BLaER1 treated with 17β-estradiol and CSF1 and Interleukin-3, amounts not matched to agents 10 nM and 100 nM (cell line): ENCODE measurements around the gene CDH2.

ENCODE experiments used
- H3K27ac ChIP-seq, 11 experiments: shearing (Covaris generic); formaldehyde crosslinking; 2 replicates each; pipeline ENCODE4 v1.8.1; 2022
- H3K27me3 ChIP-seq, 11 experiments: shearing (Covaris generic); formaldehyde crosslinking; 2 replicates each; pipeline ENCODE4 v1.8.1; 2022
- H3K36me3 ChIP-seq, 11 experiments: shearing (Covaris generic); formaldehyde crosslinking; 2 replicates each; pipeline ENCODE4 v1.8.1; 2022
- H3K4me1 ChIP-seq, 10 experiments: shearing (Covaris generic); formaldehyde crosslinking; 2 replicates each; pipeline ENCODE4 v1.8.1; 2022
- H3K4me2 ChIP-seq, 11 experiments: shearing (Covaris generic); formaldehyde crosslinking; 2 replicates each; pipeline ENCODE4 v1.8.1; 2022
- H3K4me3 ChIP-seq, 10 experiments: shearing (Covaris generic); formaldehyde crosslinking; 2 replicates each; pipeline ENCODE4 v1.8.1; 2022
- H3K9ac ChIP-seq, 11 experiments: shearing (Covaris generic); formaldehyde crosslinking; 2 replicates each; pipeline ENCODE4 v1.8.1; 2022
- H3K9me3 ChIP-seq, 11 experiments: shearing (Covaris generic); formaldehyde crosslinking; replicated peaks in 1 of 11; 2 replicates each; pipeline ENCODE4 v1.8.1; 2022
- H4K20me1 ChIP-seq, 11 experiments: shearing (Covaris generic); formaldehyde crosslinking; 2 replicates each; pipeline ENCODE4 v1.8.1; 2022
- Cebpa-rat ChIP-seq, 11 experiments: shearing (Covaris generic); IDR thresholded peaks; 2 replicates each; pipeline ENCODE4 v1.8.1; 2022

The CDH2 gene

DNA sequence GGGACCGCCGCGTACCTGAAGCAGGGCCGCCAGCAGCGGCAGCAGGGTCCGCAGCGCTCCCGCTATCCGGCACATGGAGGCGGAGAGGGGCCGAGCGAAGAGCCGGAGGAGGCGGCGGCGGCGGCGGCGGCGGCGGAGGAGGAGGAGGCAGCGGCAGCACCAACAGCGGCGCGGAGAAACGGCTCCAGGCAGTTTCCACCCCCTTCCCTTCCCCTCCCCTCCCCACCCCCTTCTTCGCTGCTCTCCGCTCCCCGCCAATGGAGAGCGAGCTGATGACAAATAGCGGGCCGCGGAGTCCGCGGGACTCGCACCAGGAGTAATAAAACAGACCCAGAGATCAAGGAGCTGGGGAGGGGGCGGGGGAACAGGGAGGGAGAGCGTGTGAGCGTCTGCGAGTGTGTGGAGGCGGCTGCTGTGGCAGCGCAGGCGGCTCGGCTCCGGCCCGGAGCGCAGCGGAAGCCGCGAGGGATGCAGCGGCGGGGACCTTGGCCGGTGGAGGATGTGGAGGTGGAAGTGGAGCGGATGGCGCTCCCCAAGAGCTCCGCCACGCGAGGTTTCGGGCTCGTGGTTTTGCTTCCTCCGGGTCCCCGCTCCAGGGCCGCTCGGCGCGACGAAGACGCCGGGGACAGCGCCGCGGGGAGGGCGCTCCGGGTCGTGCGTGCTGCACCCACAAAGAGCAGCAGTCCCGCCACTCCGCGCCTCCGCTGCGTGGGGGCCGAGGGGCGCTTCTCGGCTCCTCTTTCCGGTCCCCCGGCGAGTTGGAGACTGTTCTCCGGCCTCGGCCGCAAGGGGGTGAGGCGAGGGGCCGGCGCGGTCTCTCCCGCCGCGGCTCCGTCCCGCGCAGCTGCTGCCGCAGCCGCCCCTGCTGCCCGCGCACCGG, at the start of gene CDH2:
CDH2 (minus strand) TSS at position 183 of the 880 bp plus-strand sequence; CDS start at position 75, 108 bp downstream.
- H4K20me1 ChIP-seq = peaks cover 0 to 31% (median 13%) of the 10 kb centered on the region in 11 experiments; a peak in 13 of 22 replicates
- peak within 1 kb of the TSS in 10 of 11 experiments; percentile 25 to 85 (median 79); a peak in 19 of 22 replicates for H3K9ac ChIP-seq
- H3K4me2 ChIP-seq = peak within 1 kb of the TSS; percentile 71 to 92 (median 89)
- H3K4me1 ChIP-seq = 0 out of 20 replicates have a peak, but pooled peaks cover 0 to 4% (median 0%) of the 10 kb centered on the region in 10 experiments
- H3K27me3 ChIP-seq = peaks cover 7 to 39% (median 21%) of the 10 kb centered on the region in 11 experiments; a peak in 20 of 22 replicates
- TF ChIP-seq Cebpa-rat (IDR thresholded peaks at IDR 0.05) = no peak
- no peaks in the 10 kb centered on the region for H3K36me3 ChIP-seq
- H3K9me3 ChIP-seq = peaks cover 14 to 27% (median 20%) of the 10 kb centered on the region in 11 experiments; a peak in 20 of 22 replicates
- H3K4me3 ChIP-seq = peak within 1 kb of the TSS; percentile 58 to 78 (median 70)
- peak within 1 kb of the TSS in 9 of 11 experiments; percentile 13 to 80 (median 75); a peak in 17 of 22 replicates for H3K27ac ChIP-seq

DNA sequence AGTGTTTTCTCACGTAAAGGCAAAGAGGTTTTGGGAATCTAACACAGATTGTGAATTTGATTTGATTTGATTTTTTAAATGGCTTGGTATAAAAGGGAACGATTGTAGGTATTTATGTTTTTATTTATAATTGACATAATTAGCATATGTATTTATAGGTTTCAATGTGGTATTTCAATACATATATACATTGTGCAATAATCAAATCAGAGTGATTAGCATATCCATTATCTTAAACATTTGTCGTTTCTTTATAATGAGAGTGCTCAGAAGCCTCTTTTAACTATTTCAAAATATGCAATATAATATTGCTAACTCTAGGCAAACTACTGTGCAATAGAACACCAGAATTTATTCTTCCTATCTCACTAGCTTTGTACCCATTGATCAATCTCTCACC, 35.1 kb upstream of the CDH2 start:
- Histone ChIP-seq H3K27ac (no peak overlapping the region), H3K27me3 (no peaks in the 10 kb centered on the region), H3K4me1 (peaks cover 0 to 27% (median 15%) of the 10 kb centered on the region in 10 experiments; a peak in 14 of 20 replicates), H3K9ac (no peak overlapping the region), H3K36me3 (no peaks in the 10 kb centered on the region), H3K9me3 (no peaks in the 10 kb centered on the region), H3K4me2 (no peak overlapping the region), H4K20me1 (no peaks in the 10 kb centered on the region), H3K4me3 (no peak overlapping the region)
- TF ChIP-seq Cebpa-rat (IDR thresholded peaks at IDR 0.05) = no peak

DNA sequence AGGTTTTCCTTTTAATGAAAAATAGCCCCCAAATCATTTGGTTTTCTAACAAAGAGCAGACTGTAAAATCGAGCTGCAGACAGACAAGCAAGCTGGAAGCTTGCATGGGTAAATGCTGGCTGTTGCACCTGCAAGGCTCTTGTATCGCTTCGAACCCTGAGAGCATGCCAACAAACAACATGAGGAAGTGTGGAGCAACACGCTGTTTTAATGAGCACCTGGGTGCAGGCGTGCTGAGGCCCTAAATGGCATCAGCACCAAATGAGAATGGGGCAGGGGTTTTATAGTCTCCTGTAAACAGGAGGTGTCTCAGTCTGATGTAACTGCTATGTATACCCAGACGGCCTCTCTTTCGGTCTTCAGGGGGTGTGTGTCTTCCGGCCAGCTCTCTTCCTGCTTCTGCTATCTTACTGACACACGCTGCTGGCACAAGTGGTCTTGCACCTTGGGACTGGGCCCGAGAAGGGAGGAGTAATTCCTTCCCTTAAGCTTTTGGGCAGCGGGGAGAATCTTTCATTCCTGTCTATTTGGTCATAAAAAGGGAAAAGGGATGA, 31.9 kb upstream of the CDH2 start:
- no peaks in the 10 kb centered on the region for H3K9me3 ChIP-seq
- no peak overlapping the region for H3K9ac ChIP-seq
- H3K36me3 ChIP-seq = no peaks in the 10 kb centered on the region
- peaks cover 0 to 28% (median 15%) of the 10 kb centered on the region in 10 experiments; a peak in 14 of 20 replicates for H3K4me1 ChIP-seq
- no peaks in the 10 kb centered on the region for H3K27me3 ChIP-seq
- no peak overlapping the region; a peak in 2 of 22 replicates for H3K27ac ChIP-seq
- peak overlapping the region in 7 of 11 experiments; percentile 26 to 89 (median 79); a peak in 14 of 22 replicates for H3K4me2 ChIP-seq
- no peaks in the 10 kb centered on the region for H4K20me1 ChIP-seq
- no peak overlapping the region for H3K4me3 ChIP-seq
- TF ChIP-seq Cebpa-rat (IDR thresholded peaks at IDR 0.05) = no peak

DNA sequence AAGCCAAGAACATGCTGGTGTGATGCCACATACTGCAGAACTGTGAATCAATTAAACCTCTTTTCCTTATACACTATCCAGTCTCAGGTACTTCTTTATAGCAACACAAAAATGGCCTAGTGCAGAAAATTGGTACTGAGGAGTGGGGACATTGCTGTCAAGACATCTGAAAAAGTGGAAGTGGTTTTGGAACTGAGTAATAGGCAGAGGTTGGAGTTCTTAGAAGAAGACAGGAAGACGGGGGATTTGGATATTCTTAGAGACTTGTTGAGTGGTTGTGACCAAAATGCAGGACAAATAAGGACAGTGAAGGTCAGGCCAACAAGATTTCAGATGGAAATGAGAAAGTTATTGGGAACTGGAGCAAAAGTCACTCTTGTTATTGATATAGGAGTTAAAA, 31.3 kb upstream of the CDH2 start:
- TF ChIP-seq Cebpa-rat (IDR thresholded peaks at IDR 0.05) = no peak
- H3K36me3 ChIP-seq = no peaks in the 10 kb centered on the region
- H3K4me3 ChIP-seq = no peak overlapping the region
- peak overlapping the region in 7 of 11 experiments; percentile 26 to 89 (median 79); a peak in 14 of 22 replicates for H3K4me2 ChIP-seq
- H3K9ac ChIP-seq = no peak overlapping the region
- H3K9me3 ChIP-seq = no peaks in the 10 kb centered on the region
- H4K20me1 ChIP-seq = no peaks in the 10 kb centered on the region
- no peaks in the 10 kb centered on the region for H3K27me3 ChIP-seq
- peaks cover 0 to 28% (median 15%) of the 10 kb centered on the region in 10 experiments; a peak in 14 of 20 replicates for H3K4me1 ChIP-seq
- H3K27ac ChIP-seq = no peak overlapping the region; a peak in 2 of 22 replicates

DNA sequence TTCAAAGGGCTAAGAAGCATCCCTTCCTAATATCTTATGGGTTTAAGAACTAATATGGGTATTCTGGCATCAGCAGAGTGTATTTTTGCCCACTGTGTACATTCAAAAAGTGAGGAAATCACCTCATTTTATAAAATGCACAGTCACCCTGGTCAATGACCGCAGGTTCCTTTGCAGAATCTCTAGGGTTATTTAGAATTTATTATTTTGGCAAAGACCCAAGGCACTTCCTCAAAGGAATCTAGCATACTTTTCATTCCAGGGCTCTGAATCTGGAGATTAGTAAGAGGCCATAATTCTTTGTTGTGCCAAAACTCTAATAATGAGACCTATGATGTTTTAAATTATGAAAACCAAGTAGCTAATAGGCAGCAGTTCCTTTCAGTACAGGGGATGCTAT, 27.2 kb upstream of the CDH2 start:
- no peak overlapping the region for H3K9ac ChIP-seq
- no peak overlapping the region for H3K27ac ChIP-seq
- H3K36me3 ChIP-seq = no peaks in the 10 kb centered on the region
- no peak for TF ChIP-seq Cebpa-rat (IDR thresholded peaks at IDR 0.05)
- H3K4me2 ChIP-seq = no peak overlapping the region
- H4K20me1 ChIP-seq = no peaks in the 10 kb centered on the region
- H3K27me3 ChIP-seq = no peaks in the 10 kb centered on the region
- H3K9me3 ChIP-seq = no peaks in the 10 kb centered on the region
- no peak overlapping the region for H3K4me3 ChIP-seq
- peaks cover 6 to 41% (median 28%) of the 10 kb centered on the region in 10 experiments; a peak in 19 of 20 replicates for H3K4me1 ChIP-seq

DNA sequence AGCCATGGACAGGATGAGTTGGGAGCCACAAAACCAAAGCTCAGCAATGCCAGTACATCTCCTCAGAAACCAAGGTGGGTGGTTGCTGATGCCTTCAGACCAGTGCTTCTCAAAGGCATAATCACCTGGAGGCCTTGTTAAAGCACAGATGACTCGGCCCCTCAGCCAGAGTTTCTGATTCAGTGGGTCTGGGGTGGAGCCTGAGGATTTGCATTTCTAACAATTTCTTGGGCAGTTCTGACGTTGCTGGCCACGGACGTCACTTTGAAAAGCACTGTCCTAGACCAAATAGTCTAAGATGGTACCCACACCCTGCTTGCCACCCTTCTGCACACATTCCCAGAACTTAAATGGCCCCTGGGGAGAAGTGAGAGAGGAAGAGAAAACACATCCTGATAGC, 24.1 kb upstream of the CDH2 start:
- TF ChIP-seq Cebpa-rat (IDR thresholded peaks at IDR 0.05) = no peak
- H3K4me2 ChIP-seq = peak overlapping the region; percentile 22 to 72 (median 47); a peak in 20 of 22 replicates
- no peak overlapping the region; a peak in 1 of 22 replicates for H3K27ac ChIP-seq

DNA sequence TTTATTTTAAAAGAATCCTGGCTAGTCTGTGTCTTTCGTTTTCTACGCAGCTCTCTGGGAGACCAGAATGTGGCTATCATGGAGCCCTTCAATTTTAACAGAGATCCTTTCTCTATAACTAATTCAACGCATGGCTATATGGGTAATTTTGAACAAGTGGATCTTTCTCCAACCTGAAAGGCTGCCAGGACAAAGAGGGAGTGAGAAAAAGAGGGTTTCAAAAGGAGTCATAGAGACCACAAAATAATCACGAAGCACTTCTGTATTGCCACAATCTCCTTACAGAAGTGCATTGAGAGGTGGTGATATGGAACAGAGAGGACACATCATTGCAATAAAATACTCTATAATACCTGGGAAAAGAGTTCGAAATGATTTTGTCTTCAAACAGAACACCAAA, 21.7 kb upstream of the CDH2 start:
- TF ChIP-seq Cebpa-rat (IDR thresholded peaks at IDR 0.05) = no peak
- Histone ChIP-seq H3K4me1 (peaks cover 6 to 19% (median 13%) of the 10 kb centered on the region in 10 experiments; a peak in 19 of 20 replicates), H3K36me3 (no peaks in the 10 kb centered on the region), H3K27me3 (no peaks in the 10 kb centered on the region), H3K27ac (no peak overlapping the region), H3K9ac (no peak overlapping the region), H4K20me1 (no peaks in the 10 kb centered on the region), H3K4me3 (no peak overlapping the region), H3K4me2 (no peak overlapping the region), H3K9me3 (no peaks in the 10 kb centered on the region)

More for the DNA sequence above, 24.1 kb upstream of the CDH2 start:
- H3K27me3 ChIP-seq = no peaks in the 10 kb centered on the region
- H3K4me3 ChIP-seq = no peak overlapping the region
- no peaks in the 10 kb centered on the region for H3K36me3 ChIP-seq
- no peaks in the 10 kb centered on the region for H4K20me1 ChIP-seq
- H3K4me1 ChIP-seq = peaks cover 6 to 19% (median 13%) of the 10 kb centered on the region in 10 experiments; a peak in 19 of 20 replicates
- H3K9ac ChIP-seq = no peak overlapping the region
- H3K9me3 ChIP-seq = no peaks in the 10 kb centered on the region

DNA sequence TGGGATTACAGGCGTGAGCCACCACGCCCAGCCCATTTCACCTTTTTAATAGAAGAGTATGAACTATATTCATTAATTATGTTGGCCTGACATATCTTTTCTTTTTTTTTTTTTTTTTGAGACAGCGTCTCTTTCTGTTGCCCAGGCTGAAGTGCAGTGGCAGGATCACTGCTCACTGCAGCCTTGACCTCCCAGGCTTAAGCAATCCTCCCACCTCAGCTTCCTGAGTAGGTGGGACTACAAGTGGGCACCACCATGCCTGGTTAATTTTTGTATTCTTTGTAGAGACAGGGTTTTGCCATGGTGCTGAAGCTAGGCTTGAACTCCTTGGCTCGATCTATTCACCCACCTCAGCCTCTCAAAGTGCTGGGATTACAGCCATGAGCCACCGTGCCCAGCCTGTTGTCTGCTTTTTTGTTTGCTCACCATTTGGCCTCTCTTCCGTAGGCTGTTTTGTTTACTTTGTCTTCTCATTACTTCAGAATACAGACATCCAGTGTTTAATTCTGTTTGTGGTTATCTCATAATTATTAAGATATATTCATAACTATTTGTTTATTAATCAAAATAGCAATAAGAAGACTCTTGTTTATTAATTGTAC, 16.3 kb upstream of the CDH2 start:
- Histone ChIP-seq H3K27me3 (no peaks in the 10 kb centered on the region), H3K36me3 (no peaks in the 10 kb centered on the region), H3K9ac (no peak overlapping the region), H4K20me1 (no peaks in the 10 kb centered on the region), H3K4me3 (no peak overlapping the region), H3K27ac (no peak overlapping the region), H3K9me3 (no peaks in the 10 kb centered on the region), H3K4me2 (no peak overlapping the region), H3K4me1 (no peaks in the 10 kb centered on the region)
- TF ChIP-seq Cebpa-rat (IDR thresholded peaks at IDR 0.05) = no peak
